ENCODE measurements around the gene IFT81. TPM values are rescaled to one million over a fixed set of nuclear protein-coding genes. Genes with fewer than 3 reads are reported as not detected.
"Not testable (repeated sequence)": the region's sequence is repeated elsewhere in the genome, so short reads cannot be mapped to it uniquely, and the experiment has no call there.

The IFT81 gene
- total and polyA plus RNA-seq, 2 donors (not counting 1 experiment from before 2014, with no cell fraction given): 0.43 to 6.8 TPM

DNA sequence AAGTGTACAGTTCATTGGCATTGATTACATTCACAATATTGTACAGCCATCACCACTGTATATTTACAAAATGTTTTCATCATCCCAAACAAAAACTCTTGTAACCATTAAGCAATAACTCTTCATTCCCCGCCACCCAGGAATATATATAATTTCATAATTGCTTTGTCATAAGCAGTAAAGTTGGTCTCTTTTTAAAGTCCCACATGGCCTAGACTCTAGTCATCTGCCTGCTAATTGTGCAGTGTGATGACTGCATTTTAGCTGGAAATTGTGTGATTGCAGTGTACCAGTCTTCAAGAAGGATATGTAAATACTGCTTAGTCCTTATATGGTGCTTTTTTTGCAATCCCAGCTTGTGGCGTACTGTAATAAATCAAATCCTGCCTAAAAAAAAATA lies 81.8 kb downstream of the IFT81 start:
- DNase-seq: no peak
- no peaks in the 10 kb centered on the region for H3K79me2 ChIP-seq (ENCODE audit: control insufficient read depth, insufficient read depth, low read length)
- intact Hi-C loops (cut with micrococcal nuclease): no loop called here
- H3K27me3 ChIP-seq (replicated peaks in 1 of 4; ENCODE audit: control extremely low read depth in 1 of 4, control insufficient read depth in 3 of 4, insufficient read depth in 4 of 4, low read length in 3 of 4): no peaks in the 10 kb centered on the region
- CTCF ChIA-PET: no interaction called here
- H3K4me2 ChIP-seq (replicated peaks; ENCODE audit: low read depth, low read length, poor library complexity, severe bottlenecking): no peak overlapping the region
- Mint-ChIP-seq H3K9me3 (ENCODE audit: insufficient read depth) (no peaks in the 10 kb centered on the region), H3K4me3 (no peak overlapping the region), H3K27ac (no peak overlapping the region), H3K4me1 (no peaks in the 10 kb centered on the region), H3K27me3 (no peaks in the 10 kb centered on the region)
- no peak overlapping the region for H3K9ac ChIP-seq (ENCODE audit: low read length)
- no peak for TF ChIP-seq EZH2 (IDR thresholded peaks at IDR 0.05; ENCODE audit: borderline replicate concordance, insufficient read depth, low read depth, low read length, poor library complexity, severe bottlenecking)
- no CpG with 5 or more reads among the region's 2 CpGs for WGBS (ENCODE audit: insufficient coverage)
- no peaks in the 10 kb centered on the region for H3K4me1 ChIP-seq (ENCODE audit: control insufficient read depth in 2 of 2, insufficient read depth in 2 of 2, low read length in 2 of 2)
- ATAC-seq (ENCODE audit: low read depth): no peak
- H3K4me3 ChIP-seq (ENCODE audit: control extremely low read depth in 1 of 5, extremely low read depth in 1 of 5, insufficient read depth in 1 of 5, low read depth in 2 of 5, low read length in 4 of 5): no peak overlapping the region
- H3K27ac ChIP-seq (ENCODE audit: low read length in 2 of 2): no peak overlapping the region
- H3K36me3 ChIP-seq (replicated peaks in 1 of 2; ENCODE audit: control extremely low read depth in 1 of 2, control insufficient read depth in 1 of 2, extremely low read depth in 1 of 2, insufficient read depth in 2 of 2, low read length in 1 of 2): no peaks in the 10 kb centered on the region
- H2AFZ ChIP-seq (ENCODE audit: insufficient read depth, low read depth, low read length, poor library complexity, severe bottlenecking): no peak overlapping the region
- H4K20me1 ChIP-seq (ENCODE audit: control insufficient read depth, insufficient read depth, low read length, poor library complexity, severe bottlenecking): no peaks in the 10 kb centered on the region
- H3K9me3 ChIP-seq (ENCODE audit: control extremely low read depth in 1 of 3, control insufficient read depth in 2 of 3, insufficient read depth in 1 of 3, low read length in 2 of 3): no peaks in the 10 kb centered on the region
- POLR2A ChIA-PET: no interaction called here

DNA sequence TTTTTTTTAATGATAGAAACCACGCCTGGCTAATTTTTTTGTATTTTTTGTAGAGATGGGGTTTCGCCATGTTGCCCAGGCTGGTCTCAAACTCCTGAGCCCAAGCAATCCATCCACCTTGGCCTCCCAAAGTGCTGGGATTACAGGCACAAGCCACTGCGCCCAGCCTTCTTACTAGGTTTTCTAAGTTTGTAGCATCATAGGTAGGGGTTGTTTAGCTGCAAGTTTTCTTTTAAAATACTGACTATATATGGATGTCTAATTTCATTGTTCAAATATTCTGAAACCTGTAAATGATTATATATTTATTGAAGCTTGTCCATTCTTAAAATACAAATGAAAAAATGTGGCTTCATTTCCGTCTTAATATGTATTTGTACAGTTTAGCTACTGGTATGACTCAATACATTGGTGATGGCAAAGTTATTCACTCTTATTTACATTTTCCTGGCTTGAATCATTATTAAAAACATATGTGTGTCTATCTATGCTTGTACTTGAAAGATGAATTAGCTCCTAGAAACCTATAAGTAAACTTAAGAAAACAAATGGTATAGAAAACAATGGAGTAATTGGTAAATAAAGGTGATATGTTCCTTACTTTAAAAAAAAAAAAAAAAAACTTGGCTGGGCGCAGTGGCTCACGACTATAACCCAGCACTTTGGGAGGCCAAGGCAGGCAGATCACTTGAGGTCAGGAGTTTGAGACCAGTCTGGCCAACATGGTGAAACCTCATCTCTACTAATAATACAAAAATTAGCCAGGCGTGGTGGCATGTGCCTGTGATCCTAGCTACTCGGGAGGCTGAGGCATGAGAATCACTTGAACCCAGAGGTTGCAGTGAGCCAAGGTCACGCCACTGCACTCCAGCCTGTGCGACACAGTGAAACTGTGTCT lies 87.7 kb downstream of the IFT81 start:
- H3K9me3 ChIP-seq (ENCODE audit: control extremely low read depth in 1 of 3, control insufficient read depth in 2 of 3, insufficient read depth in 1 of 3, low read length in 2 of 3); H3K27me3 Mint-ChIP-seq; H3K4me3 ChIP-seq (ENCODE audit: control extremely low read depth in 1 of 5, extremely low read depth in 1 of 5, insufficient read depth in 1 of 5, low read depth in 2 of 5, low read length in 4 of 5); H3K4me1 ChIP-seq (ENCODE audit: control insufficient read depth in 2 of 2, insufficient read depth in 2 of 2, low read length in 2 of 2); DNase-seq; H3K4me1 Mint-ChIP-seq; H3K79me2 ChIP-seq (ENCODE audit: control insufficient read depth, insufficient read depth, low read length); H3K4me3 Mint-ChIP-seq; POLR2A ChIA-PET; H3K9ac ChIP-seq (ENCODE audit: low read length); H3K36me3 ChIP-seq (replicated peaks in 1 of 2; ENCODE audit: control extremely low read depth in 1 of 2, control insufficient read depth in 1 of 2, extremely low read depth in 1 of 2, insufficient read depth in 2 of 2, low read length in 1 of 2); H4K20me1 ChIP-seq (ENCODE audit: control insufficient read depth, insufficient read depth, low read length, poor library complexity, severe bottlenecking); H3K27ac ChIP-seq (ENCODE audit: low read length in 2 of 2); H2AFZ ChIP-seq (ENCODE audit: insufficient read depth, low read depth, low read length, poor library complexity, severe bottlenecking); H3K4me2 ChIP-seq (replicated peaks; ENCODE audit: low read depth, low read length, poor library complexity, severe bottlenecking); intact Hi-C loops (cut with micrococcal nuclease); ATAC-seq (ENCODE audit: low read depth); H3K27me3 ChIP-seq (replicated peaks in 1 of 4; ENCODE audit: control extremely low read depth in 1 of 4, control insufficient read depth in 3 of 4, insufficient read depth in 4 of 4, low read length in 3 of 4); H3K9me3 Mint-ChIP-seq (ENCODE audit: insufficient read depth); H3K27ac Mint-ChIP-seq: not testable (repeated sequence)
- WGBS (ENCODE audit: insufficient coverage): 96% methylated on average over 6 of the region's 10 CpGs
- CTCF ChIA-PET: interaction anchor here (0.6 kb wide), 1 partner anchor 31 kb away, joined by 3 read pairs; no protein-coding TSS in a partner anchor

Data from B cell (primary cell).